ENCODE measurements around the gene AFF3.

Gene AFF3

DNA sequence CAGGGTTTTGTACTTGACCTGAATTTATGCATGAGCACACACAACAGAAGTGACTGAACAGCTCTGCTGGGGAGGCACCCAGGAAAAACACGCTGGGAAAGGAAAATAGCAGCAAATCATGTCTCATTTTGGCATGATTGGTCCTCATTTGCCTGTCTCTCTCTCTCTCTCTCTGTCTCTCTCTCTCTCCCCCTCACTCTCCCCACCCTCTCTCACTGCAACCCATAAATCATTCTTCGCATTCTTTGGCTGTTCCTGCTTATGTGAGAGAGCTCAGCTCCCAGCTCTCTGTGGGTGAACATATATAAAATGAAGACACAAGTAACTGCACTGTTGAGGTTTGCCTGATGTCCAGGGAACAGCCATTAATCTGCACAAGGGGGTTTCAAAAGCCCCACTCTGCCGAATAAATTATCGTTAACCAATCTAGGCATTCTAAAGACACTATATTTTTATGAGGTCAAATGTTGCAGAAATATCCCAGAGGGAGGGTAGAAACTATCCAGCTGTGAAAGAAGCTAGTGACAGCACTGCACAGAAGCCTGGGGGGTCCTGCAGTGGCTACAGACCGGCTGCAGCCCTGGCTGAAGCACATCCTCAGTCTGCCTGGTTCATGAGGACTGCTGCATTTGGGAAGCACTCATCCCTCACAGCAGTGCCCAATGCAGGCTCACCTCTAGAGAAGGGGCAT lies 260.3 kb downstream of the AFF3 start:
- Histone ChIP-seq H3K4me3 (ENCODE audit: insufficient read depth, low read depth, low read length, poor library complexity, severe bottlenecking) (no peak overlapping the region), H3K4me1 (ENCODE audit: control insufficient read depth, insufficient read depth, low read length, poor library complexity, severe bottlenecking) (no peaks in the 10 kb centered on the region), H3K9me3 (ENCODE audit: control insufficient read depth, low read length) (no peaks in the 10 kb centered on the region), H3K27ac (ENCODE audit: insufficient read depth, low read length, poor library complexity, severe bottlenecking) (no peak overlapping the region), H3K27me3 (replicated peaks; ENCODE audit: control insufficient read depth, insufficient read depth, low read length, poor library complexity, severe bottlenecking) (no peaks in the 10 kb centered on the region), H3K36me3 (ENCODE audit: control insufficient read depth, insufficient read depth, low read length) (no peaks in the 10 kb centered on the region)
- no peak for DNase-seq

DNA sequence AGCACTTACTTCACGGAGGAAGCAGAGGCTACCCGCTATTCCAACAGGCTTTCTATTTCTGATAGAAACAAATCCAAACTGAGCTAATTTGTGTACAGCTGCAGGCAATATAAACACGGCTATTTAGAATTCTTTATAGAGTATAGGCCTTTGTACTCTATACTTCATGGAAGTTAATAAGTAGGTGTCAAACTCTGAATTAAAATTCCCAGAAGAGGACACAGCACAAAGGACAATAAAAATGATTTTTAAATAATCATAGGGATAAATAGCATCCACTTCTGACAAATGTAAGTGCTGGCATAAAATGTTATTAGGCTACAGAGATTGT lies 261.5 kb downstream of the AFF3 start:
- Histone ChIP-seq H3K9me3 (ENCODE audit: control insufficient read depth, low read length) (no peaks in the 10 kb centered on the region), H3K4me1 (ENCODE audit: control insufficient read depth, insufficient read depth, low read length, poor library complexity, severe bottlenecking) (no peaks in the 10 kb centered on the region), H3K27ac (ENCODE audit: insufficient read depth, low read length, poor library complexity, severe bottlenecking) (no peak overlapping the region), H3K36me3 (ENCODE audit: control insufficient read depth, insufficient read depth, low read length) (no peaks in the 10 kb centered on the region), H3K4me3 (ENCODE audit: insufficient read depth, low read depth, low read length, poor library complexity, severe bottlenecking) (no peak overlapping the region), H3K27me3 (replicated peaks; ENCODE audit: control insufficient read depth, insufficient read depth, low read length, poor library complexity, severe bottlenecking) (no peaks in the 10 kb centered on the region)
- DNase-seq: no peak

DNA sequence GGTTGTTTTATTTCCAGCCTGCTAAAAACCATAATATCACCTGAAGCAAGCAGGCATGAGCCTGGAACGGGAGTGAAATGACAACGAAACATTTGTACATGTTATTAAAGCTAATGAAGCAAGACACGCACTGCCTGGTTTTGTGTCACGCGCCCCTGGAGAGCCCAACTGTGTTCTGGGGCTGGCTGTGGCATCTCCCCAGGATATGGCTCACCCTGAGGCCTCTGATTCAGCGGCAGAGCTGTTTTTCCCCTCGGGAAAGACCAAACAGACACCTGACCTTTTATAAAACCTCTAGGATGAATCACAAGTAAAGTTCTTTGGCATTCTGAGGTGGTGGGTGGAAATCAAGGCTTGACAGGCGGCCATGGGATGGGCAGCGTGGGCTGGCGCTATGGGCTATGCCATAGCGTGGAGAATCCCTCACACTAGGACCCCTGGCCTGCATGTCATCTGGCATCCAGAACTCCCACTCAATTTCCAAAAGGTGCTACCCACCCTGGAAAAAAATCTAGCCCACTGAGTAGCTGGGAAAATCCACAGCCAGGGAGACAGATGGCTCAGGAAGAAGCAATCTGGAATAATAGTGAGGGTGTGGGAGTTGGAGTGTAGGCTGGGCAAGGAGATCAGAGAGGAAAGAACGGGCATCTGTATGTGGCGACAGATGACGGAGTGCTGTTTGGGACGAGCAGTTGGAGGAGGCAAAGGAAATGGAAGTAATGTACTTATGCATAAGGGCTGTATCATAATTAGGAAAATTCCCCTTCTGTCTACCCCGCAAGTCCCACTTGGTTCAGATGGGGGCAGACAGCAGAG lies 262.0 kb downstream of the AFF3 start:
- no peaks in the 10 kb centered on the region for H3K4me1 ChIP-seq (ENCODE audit: control insufficient read depth, insufficient read depth, low read length, poor library complexity, severe bottlenecking)
- no peak overlapping the region for H3K4me3 ChIP-seq (ENCODE audit: insufficient read depth, low read depth, low read length, poor library complexity, severe bottlenecking)
- no peak overlapping the region for H3K27ac ChIP-seq (ENCODE audit: insufficient read depth, low read length, poor library complexity, severe bottlenecking)
- no peaks in the 10 kb centered on the region for H3K9me3 ChIP-seq (ENCODE audit: control insufficient read depth, low read length)
- DNase-seq: no peak
- H3K27me3 ChIP-seq (replicated peaks; ENCODE audit: control insufficient read depth, insufficient read depth, low read length, poor library complexity, severe bottlenecking): no peaks in the 10 kb centered on the region
- H3K36me3 ChIP-seq (ENCODE audit: control insufficient read depth, insufficient read depth, low read length): no peaks in the 10 kb centered on the region

DNA sequence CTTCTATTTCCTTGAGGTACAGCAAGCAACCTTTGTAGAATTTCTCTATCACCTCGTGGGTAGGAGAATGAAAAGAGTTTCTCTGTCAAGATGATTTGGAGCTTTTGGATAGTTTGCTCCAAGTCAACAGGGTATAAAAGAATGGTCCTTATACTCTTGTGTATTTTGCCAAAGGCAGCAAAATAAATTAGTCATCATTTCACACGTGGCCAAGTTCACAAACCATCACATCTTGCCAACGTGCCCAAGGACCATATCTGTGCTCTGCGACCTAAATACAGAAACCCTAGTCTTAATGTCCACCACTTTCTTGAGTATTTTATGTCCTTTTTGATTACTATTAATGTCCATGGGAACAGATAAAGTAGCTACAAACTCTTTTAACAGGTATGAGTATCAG lies 262.9 kb downstream of the AFF3 start:
- Histone ChIP-seq H3K4me3 (ENCODE audit: insufficient read depth, low read depth, low read length, poor library complexity, severe bottlenecking) (no peak overlapping the region), H3K9me3 (ENCODE audit: control insufficient read depth, low read length) (no peaks in the 10 kb centered on the region), H3K27ac (ENCODE audit: insufficient read depth, low read length, poor library complexity, severe bottlenecking) (no peak overlapping the region), H3K27me3 (replicated peaks; ENCODE audit: control insufficient read depth, insufficient read depth, low read length, poor library complexity, severe bottlenecking) (no peaks in the 10 kb centered on the region), H3K4me1 (ENCODE audit: control insufficient read depth, insufficient read depth, low read length, poor library complexity, severe bottlenecking) (no peaks in the 10 kb centered on the region), H3K36me3 (ENCODE audit: control insufficient read depth, insufficient read depth, low read length) (no peaks in the 10 kb centered on the region)
- no peak for DNase-seq

DNA sequence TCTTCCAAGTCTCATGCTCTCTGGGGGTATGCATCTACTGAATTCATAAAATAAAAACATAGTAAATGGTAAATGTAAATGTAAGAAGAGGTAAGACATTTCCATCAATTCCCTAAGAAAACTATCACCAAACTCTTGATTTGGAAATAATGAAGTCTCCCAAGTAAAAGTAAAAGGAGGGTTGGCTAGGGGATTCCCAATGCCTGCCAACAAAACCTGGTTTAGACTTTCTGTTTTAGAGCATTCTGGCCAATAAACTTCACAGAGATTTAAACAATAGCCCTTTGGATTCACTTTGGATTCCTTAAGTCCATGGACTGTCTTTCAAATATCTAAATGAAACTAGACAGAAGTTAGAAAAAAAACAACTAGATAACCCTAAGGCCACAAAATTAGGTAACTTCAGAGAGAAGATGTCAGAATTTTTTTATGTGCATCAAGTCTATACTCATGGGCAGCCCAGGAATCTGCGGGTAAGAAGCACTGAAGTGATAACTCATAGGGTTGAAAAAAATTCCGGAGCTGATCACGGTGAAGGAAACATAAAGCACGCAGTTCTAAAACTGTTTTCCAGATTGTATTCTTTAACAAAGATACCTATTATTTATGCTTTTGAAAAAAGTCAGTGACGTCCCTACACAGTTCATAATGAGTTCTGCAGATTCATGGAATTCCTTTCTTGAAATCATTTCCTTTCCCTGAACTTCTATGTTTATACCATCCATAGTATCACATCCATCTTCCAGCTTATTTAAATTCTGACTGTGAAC lies 263.6 kb downstream of the AFF3 start:
- no peak overlapping the region for H3K27ac ChIP-seq (ENCODE audit: insufficient read depth, low read length, poor library complexity, severe bottlenecking)
- H3K36me3 ChIP-seq (ENCODE audit: control insufficient read depth, insufficient read depth, low read length): no peaks in the 10 kb centered on the region
- no peaks in the 10 kb centered on the region for H3K27me3 ChIP-seq (replicated peaks; ENCODE audit: control insufficient read depth, insufficient read depth, low read length, poor library complexity, severe bottlenecking)
- no peak overlapping the region for H3K4me3 ChIP-seq (ENCODE audit: insufficient read depth, low read depth, low read length, poor library complexity, severe bottlenecking)
- DNase-seq: no peak
- H3K9me3 ChIP-seq (ENCODE audit: control insufficient read depth, low read length): no peaks in the 10 kb centered on the region
- no peaks in the 10 kb centered on the region for H3K4me1 ChIP-seq (ENCODE audit: control insufficient read depth, insufficient read depth, low read length, poor library complexity, severe bottlenecking)

DNA sequence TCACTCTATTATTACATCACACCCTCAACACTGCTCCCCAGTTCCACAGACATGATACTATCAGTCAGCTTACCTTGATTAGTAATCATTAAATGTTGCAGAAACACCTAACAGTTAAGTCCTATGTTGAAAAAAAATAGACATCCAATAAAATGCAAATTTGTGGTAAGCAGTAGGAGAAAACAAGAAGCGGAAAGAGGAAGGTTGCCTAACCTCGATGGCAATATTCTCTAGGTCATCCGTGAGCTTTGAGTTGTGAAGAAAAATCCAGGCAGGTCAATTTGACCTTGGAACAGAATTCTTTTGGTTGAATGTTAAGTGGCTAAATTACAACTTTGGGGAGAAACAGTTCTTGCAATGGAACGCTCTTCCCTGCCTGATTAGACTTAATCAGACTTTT lies 264.4 kb downstream of the AFF3 start:
- Histone ChIP-seq H3K36me3 (ENCODE audit: control insufficient read depth, insufficient read depth, low read length) (no peaks in the 10 kb centered on the region), H3K27me3 (replicated peaks; ENCODE audit: control insufficient read depth, insufficient read depth, low read length, poor library complexity, severe bottlenecking) (no peaks in the 10 kb centered on the region), H3K4me1 (ENCODE audit: control insufficient read depth, insufficient read depth, low read length, poor library complexity, severe bottlenecking) (no peaks in the 10 kb centered on the region), H3K4me3 (ENCODE audit: insufficient read depth, low read depth, low read length, poor library complexity, severe bottlenecking) (no peak overlapping the region), H3K9me3 (ENCODE audit: control insufficient read depth, low read length) (no peaks in the 10 kb centered on the region), H3K27ac (ENCODE audit: insufficient read depth, low read length, poor library complexity, severe bottlenecking) (no peak overlapping the region)
- no peak for DNase-seq

DNA sequence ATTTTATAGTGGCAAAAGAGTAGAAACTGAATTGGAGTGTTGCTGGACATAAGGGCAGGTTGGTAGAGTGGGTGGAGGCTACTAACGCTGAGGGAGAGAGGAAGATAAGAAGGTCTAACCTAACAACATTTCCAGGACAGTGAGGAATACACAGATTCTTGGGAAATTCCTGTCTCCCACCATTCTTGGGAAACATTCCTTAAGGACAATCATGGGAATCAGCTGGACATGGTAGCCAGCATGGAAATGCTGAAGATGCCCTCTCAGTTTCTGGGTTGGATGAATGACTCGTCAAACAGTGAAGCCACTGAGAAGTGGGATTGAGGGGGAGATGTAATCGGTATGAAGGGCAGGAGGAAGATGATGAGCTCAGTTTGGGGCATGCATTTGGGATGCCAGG lies 265.4 kb downstream of the AFF3 start:
- Histone ChIP-seq H3K27me3 (replicated peaks; ENCODE audit: control insufficient read depth, insufficient read depth, low read length, poor library complexity, severe bottlenecking) (no peaks in the 10 kb centered on the region), H3K4me1 (ENCODE audit: control insufficient read depth, insufficient read depth, low read length, poor library complexity, severe bottlenecking) (no peaks in the 10 kb centered on the region), H3K36me3 (ENCODE audit: control insufficient read depth, insufficient read depth, low read length) (no peaks in the 10 kb centered on the region), H3K4me3 (ENCODE audit: insufficient read depth, low read depth, low read length, poor library complexity, severe bottlenecking) (no peak overlapping the region), H3K27ac (ENCODE audit: insufficient read depth, low read length, poor library complexity, severe bottlenecking) (no peak overlapping the region), H3K9me3 (ENCODE audit: control insufficient read depth, low read length) (no peaks in the 10 kb centered on the region)
- DNase-seq: no peak

DNA sequence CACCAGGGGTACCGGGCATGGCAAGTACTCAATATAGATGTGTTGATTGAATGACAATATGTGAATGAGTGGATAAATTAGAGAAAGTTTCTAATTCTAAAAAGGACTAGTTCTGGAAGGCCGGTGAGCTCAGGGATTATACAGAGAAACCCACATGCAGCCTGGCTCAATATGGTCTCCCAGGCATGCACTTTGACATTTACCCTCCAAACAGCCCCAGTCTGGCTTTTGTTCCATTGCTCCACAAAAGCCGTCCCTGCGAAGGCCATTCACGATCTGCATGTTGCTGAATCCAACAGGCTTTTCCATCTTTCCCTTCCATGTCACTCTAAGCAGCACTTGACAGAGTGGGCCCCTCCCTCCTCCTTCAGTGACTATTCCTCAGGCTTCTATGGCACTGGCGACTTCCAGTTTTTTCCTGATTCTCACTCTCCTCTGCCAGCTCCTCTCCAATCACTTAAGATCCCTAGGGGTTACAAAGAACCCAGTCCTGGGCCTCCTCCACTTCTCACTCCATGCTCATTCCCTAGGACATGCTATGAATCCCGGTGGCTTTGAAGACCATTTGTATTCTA lies 266.7 kb downstream of the AFF3 start:
- no peaks in the 10 kb centered on the region for H3K36me3 ChIP-seq (ENCODE audit: control insufficient read depth, insufficient read depth, low read length)
- no peaks in the 10 kb centered on the region for H3K9me3 ChIP-seq (ENCODE audit: control insufficient read depth, low read length)
- H3K27me3 ChIP-seq (replicated peaks; ENCODE audit: control insufficient read depth, insufficient read depth, low read length, poor library complexity, severe bottlenecking): no peaks in the 10 kb centered on the region
- DNase-seq: no peak
- no peak overlapping the region for H3K27ac ChIP-seq (ENCODE audit: insufficient read depth, low read length, poor library complexity, severe bottlenecking)
- H3K4me1 ChIP-seq (ENCODE audit: control insufficient read depth, insufficient read depth, low read length, poor library complexity, severe bottlenecking): no peaks in the 10 kb centered on the region
- no peak overlapping the region for H3K4me3 ChIP-seq (ENCODE audit: insufficient read depth, low read depth, low read length, poor library complexity, severe bottlenecking)

DNA sequence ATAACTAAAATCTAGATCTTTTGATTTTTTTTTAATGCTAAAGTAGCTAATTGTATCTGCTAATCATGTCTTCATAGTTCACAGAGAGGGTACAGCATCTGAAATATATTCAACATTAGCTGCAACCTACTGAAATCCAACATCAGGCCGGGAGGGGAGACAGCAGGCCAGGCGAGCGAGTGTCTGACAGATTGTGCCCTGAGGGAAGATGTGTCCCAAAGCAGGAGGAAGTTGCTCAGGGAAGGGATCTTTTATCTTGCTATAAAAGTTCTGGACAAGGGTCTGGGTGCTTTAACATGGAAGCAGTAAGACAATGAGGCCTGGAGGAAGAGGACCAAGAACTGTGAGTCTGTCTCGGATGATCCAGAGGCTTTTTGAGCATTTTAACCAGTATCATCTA lies 274.1 kb downstream of the AFF3 start:
- no peak overlapping the region for H3K4me3 ChIP-seq (ENCODE audit: insufficient read depth, low read depth, low read length, poor library complexity, severe bottlenecking)
- no peaks in the 10 kb centered on the region for H3K27me3 ChIP-seq (replicated peaks; ENCODE audit: control insufficient read depth, insufficient read depth, low read length, poor library complexity, severe bottlenecking)
- H3K9me3 ChIP-seq (ENCODE audit: control insufficient read depth, low read length): no peaks in the 10 kb centered on the region
- no peaks in the 10 kb centered on the region for H3K36me3 ChIP-seq (ENCODE audit: control insufficient read depth, insufficient read depth, low read length)
- H3K27ac ChIP-seq (ENCODE audit: insufficient read depth, low read length, poor library complexity, severe bottlenecking): no peak overlapping the region
- no peak for DNase-seq
- H3K4me1 ChIP-seq (ENCODE audit: control insufficient read depth, insufficient read depth, low read length, poor library complexity, severe bottlenecking): no peaks in the 10 kb centered on the region

DNA sequence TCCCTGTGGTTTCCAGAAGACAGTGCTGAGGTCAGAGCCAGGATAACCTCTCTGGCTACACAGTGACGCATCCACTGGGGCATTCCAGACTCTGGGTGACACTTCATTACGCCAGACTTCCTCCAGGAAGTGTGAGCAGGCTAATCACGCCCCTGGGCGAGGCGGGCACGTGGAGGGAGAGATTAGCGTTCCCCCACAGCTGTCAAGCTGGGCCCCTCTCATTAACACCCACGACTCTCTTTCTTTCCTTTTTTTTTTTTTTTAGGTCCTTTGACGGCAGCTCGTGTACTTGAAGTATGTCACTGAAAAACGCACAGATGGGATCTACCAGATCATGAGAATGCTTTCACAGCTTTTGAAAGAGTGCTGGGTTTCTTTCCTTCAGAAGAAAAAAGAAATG lies 274.6 kb downstream of the AFF3 start:
- no peaks in the 10 kb centered on the region for H3K4me1 ChIP-seq (ENCODE audit: control insufficient read depth, insufficient read depth, low read length, poor library complexity, severe bottlenecking)
- no peak overlapping the region for H3K27ac ChIP-seq (ENCODE audit: insufficient read depth, low read length, poor library complexity, severe bottlenecking)
- no peaks in the 10 kb centered on the region for H3K36me3 ChIP-seq (ENCODE audit: control insufficient read depth, insufficient read depth, low read length)
- H3K4me3 ChIP-seq (ENCODE audit: insufficient read depth, low read depth, low read length, poor library complexity, severe bottlenecking): no peak overlapping the region
- no peak for DNase-seq
- H3K9me3 ChIP-seq (ENCODE audit: control insufficient read depth, low read length): no peaks in the 10 kb centered on the region
- no peaks in the 10 kb centered on the region for H3K27me3 ChIP-seq (replicated peaks; ENCODE audit: control insufficient read depth, insufficient read depth, low read length, poor library complexity, severe bottlenecking)

All from effector memory CD4-positive, alpha-beta T cell (primary cell).